Measurements from ENCODE around the gene PML.

- TF ChIP-seq CTCF (IDR thresholded peaks at IDR 0.05), result no peak
- TF ChIP-seq POLR2A (IDR thresholded peaks at IDR 0.05), result no peak
These were observed 2.4 kb downstream of the PML start for GRCh38 chr15:73996939-73997338.

All from ovary (tissue), 3 donors.